ENCODE results near the gene GRIK2.

The GRIK2 gene

DNA sequence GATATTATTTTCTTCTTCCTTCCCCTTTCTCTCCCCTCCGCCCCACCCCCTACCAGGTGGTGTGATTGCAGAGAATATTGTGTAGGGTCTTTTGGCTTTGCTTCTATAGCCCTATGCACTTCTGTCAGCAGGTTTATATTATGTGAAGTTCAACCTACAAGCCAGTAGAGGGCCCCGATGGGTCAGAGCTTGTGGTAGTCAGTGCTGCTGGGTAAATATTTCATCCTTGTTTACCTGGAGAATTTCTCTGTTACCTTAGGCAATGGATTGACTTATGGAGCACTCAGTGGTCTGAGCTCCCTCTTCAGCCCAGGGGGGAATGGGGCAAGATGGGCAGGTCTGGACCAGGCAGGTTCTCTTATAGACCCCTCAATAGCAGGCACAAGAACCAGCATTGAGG lies 720.9 kb downstream of the GRIK2 start:
- no peak overlapping the region for H3K4me3 ChIP-seq (ENCODE audit: low read depth, low read length)
- H2AFZ ChIP-seq (ENCODE audit: low read length, unreplicated experiment), result no peak overlapping the region
- H3K27me3 ChIP-seq (ENCODE audit: insufficient read depth, low read length), result no peaks in the 10 kb centered on the region
- no peaks in the 10 kb centered on the region for H3K36me3 ChIP-seq (ENCODE audit: insufficient read depth, low read length)
- H3K4me1 ChIP-seq (ENCODE audit: control insufficient read depth, insufficient read depth, low read length, unreplicated experiment), result no peaks in the 10 kb centered on the region
- no peaks in the 10 kb centered on the region for H3K79me2 ChIP-seq (ENCODE audit: control insufficient read depth, insufficient read depth, low read length, unreplicated experiment)
- H3K27ac ChIP-seq (ENCODE audit: low read depth, low read length), result no peak overlapping the region

DNA sequence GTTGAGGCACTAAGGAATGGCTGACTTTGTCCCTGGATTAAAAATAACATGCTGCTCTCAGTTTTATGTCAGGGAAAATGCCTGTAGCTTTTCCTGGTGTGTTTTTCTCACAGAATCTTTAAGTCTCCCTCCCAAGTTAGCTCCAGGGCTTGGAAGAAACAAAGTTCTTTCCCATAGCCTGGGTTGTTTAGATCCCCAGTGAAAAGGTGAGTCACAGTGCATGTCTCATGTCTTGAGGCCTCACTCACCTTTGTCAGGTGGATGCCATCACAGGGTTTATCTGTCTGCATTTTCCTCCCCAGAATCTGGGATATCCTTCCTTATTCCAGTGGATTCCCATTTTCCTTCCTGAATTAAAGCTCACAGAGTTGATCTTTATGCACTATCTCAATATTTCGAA lies 722.4 kb downstream of the GRIK2 start:
- H3K79me2 ChIP-seq (ENCODE audit: control insufficient read depth, insufficient read depth, low read length, unreplicated experiment), result no peaks in the 10 kb centered on the region
- H2AFZ ChIP-seq (ENCODE audit: low read length, unreplicated experiment), result no peak overlapping the region
- no peak overlapping the region for H3K4me3 ChIP-seq (ENCODE audit: low read depth, low read length)
- no peaks in the 10 kb centered on the region for H3K4me1 ChIP-seq (ENCODE audit: control insufficient read depth, insufficient read depth, low read length, unreplicated experiment)
- H3K36me3 ChIP-seq (ENCODE audit: insufficient read depth, low read length), result no peaks in the 10 kb centered on the region
- no peak overlapping the region for H3K27ac ChIP-seq (ENCODE audit: low read depth, low read length)
- H3K27me3 ChIP-seq (ENCODE audit: insufficient read depth, low read length), result no peaks in the 10 kb centered on the region

DNA sequence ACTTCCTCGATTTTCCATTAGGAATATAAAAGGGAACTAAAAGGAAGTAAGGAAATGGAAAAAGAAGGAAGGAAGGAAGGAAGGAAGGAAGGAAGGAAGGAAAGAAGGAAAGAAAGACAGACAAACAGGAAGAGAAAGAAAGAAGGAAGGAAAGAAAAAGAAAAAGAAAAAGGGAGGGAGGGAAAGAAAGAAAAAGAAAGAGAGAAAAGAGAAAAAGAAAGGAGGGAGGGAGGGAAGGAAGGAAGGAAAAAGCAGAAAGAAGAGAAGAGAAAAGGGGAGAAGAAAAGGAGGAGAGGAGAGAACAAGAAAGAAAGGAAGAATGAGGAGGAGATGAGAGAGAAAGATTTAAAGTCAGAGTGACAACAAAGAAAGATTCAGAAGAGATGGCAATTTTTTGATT lies 724.5 kb downstream of the GRIK2 start:
- Histone ChIP-seq H3K36me3 (ENCODE audit: insufficient read depth, low read length) (no peaks in the 10 kb centered on the region), H3K79me2 (ENCODE audit: control insufficient read depth, insufficient read depth, low read length, unreplicated experiment) (no peaks in the 10 kb centered on the region), H3K27ac (ENCODE audit: low read depth, low read length) (no peak overlapping the region), H3K4me3 (ENCODE audit: low read depth, low read length) (no peak overlapping the region), H3K4me1 (ENCODE audit: control insufficient read depth, insufficient read depth, low read length, unreplicated experiment) (no peaks in the 10 kb centered on the region), H3K27me3 (ENCODE audit: insufficient read depth, low read length) (no peaks in the 10 kb centered on the region), H2AFZ (ENCODE audit: low read length, unreplicated experiment) (no peak overlapping the region)

Measured in ACC112 (cell line).